DND-41 (cell line): Measurements from ENCODE around the gene PCGF3.

ENCODE experiments used
- ATAC-seq: fragments of 200-7000 bp; cut with Tn5 transposase; 3 replicates; pipeline ENCODE4 v1.9.1; 2021; ENCODE audit warnings: low read depth; ENCODE audit not compliant: insufficient read depth
- DNase-seq: peaks from one replicate; pipeline ENCODE4 v3.0.0-alpha.2; 2020
- H2AFZ ChIP-seq: 2 replicates; pipeline ENCODE4 v1.6.0; 2012; ENCODE audit warnings: low read depth, low read length
- H3K27ac ChIP-seq: 2 replicates; pipeline ENCODE4 v1.5.1; 2012; ENCODE audit warnings: low read length, inconsistent platforms
- H3K27me3 ChIP-seq: fragments of 200-600 bp; sonication (generic); 2 replicates; pipeline ENCODE4 v1.6.0; 2012; ENCODE audit warnings: low read length, mild to moderate bottlenecking, inconsistent platforms; ENCODE audit not compliant: insufficient read depth, poor library complexity
- H3K36me3 ChIP-seq: 2 replicates; pipeline ENCODE4 v1.5.1; 2012; ENCODE audit warnings: low read length, inconsistent platforms; ENCODE audit not compliant: insufficient read depth
- H3K4me1 ChIP-seq: 2 replicates; pipeline ENCODE4 v1.5.1; 2012; ENCODE audit warnings: mild to moderate bottlenecking, low read length; ENCODE audit not compliant: insufficient read depth
- H3K4me2 ChIP-seq: 2 replicates; pipeline ENCODE4 v1.6.0; 2012; ENCODE audit warnings: mild to moderate bottlenecking, moderate library complexity, low read length, inconsistent platforms; ENCODE audit not compliant: insufficient read depth
- H3K4me3 ChIP-seq, 2 experiments: fragments of 200-600 bp in 1 of 2; shearing (Covaris generic) in 1 of 2; 2 replicates each; pipeline ENCODE4 v1.5.1; 2012 to 2016; ENCODE audit warnings: inconsistent platforms in 2 of 2, low read length in 2 of 2, mild to moderate bottlenecking in 2 of 2, low read depth in 1 of 2, moderate library complexity in 1 of 2
- H3K79me2 ChIP-seq: 2 replicates; pipeline ENCODE4 v1.6.0; 2012; ENCODE audit warnings: low read length, inconsistent platforms; ENCODE audit not compliant: insufficient read depth
- H3K9ac ChIP-seq: 2 replicates; pipeline ENCODE4 v1.6.0; 2012; ENCODE audit warnings: low read depth, mild to moderate bottlenecking, inconsistent platforms, low read length, moderate library complexity
- H3K9me3 ChIP-seq: 2 replicates; pipeline ENCODE4 v1.5.1; 2012; ENCODE audit warnings: low read length, moderate library complexity, mild to moderate bottlenecking, inconsistent platforms; ENCODE audit not compliant: insufficient read depth, severe bottlenecking
- H4K20me1 ChIP-seq: 2 replicates; pipeline ENCODE4 v1.6.0; 2012; ENCODE audit warnings: low read length; ENCODE audit not compliant: insufficient read depth
- EZH2 ChIP-seq: IDR thresholded peaks from 3 replicates; pipeline ENCODE4 v1.6.1; 2012; ENCODE audit warnings: borderline replicate concordance, low read depth, mild to moderate bottlenecking, moderate library complexity, low read length, inconsistent platforms; ENCODE audit not compliant: severe bottlenecking
- TF ChIP-seq, protein P1 (sequence below): IDR thresholded peaks from 2 replicates; pipeline ENCODE4 v1.5.1; 2012; ENCODE audit warnings: borderline replicate concordance, low read length, moderate library complexity, mild to moderate bottlenecking; ENCODE audit not compliant: poor library complexity, severe bottlenecking; ENCODE audit errors: extremely low read depth

PCGF3 gene

DNA sequence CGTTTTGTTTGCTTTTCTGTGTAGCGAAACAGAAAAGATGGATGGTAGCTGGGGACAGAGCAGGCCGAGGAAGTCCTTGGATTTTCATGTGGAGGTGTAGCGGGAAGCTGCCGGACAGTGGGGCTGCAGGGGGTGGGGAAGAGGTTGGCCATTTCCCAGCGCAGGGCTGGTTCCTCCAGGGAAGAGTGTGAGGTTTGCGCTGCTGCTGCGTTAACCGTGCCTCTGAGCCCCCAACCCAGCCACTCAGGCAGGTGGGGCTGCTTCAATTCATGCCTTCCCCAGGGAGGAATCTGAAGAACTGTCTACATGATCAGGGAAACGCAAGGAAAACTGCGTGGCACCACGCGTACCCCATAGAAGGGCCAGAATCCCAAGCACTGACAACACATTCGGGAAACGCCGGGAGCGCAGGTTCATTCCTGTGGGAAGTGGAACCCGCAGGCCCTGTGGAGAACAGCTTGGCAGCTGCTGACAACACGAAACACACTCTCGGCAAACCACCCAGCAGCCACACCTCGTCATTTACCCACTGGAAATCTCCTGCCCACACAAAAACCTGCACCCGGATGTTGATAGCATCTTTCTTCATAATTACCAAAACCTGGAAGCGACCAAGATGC is 57.7 kb downstream of the PCGF3 start:
- no peak overlapping the region for H2AFZ ChIP-seq
- H3K9me3 ChIP-seq, result no peaks in the 10 kb centered on the region
- no peaks in the 10 kb centered on the region for H3K4me1 ChIP-seq
- DNase-seq (no peak), ATAC-seq (no peak)
- peaks cover 30% of the 10 kb centered on the region for H3K79me2 ChIP-seq
- no peak overlapping the region for H3K4me3 ChIP-seq
- H3K27ac ChIP-seq, result no peak overlapping the region
- H3K4me2 ChIP-seq, result no peak overlapping the region
- H4K20me1 ChIP-seq, result peaks cover 61% of the 10 kb centered on the region
- H3K36me3 ChIP-seq, result peaks cover 81% of the 10 kb centered on the region
- TF ChIP-seq, protein P1, sequence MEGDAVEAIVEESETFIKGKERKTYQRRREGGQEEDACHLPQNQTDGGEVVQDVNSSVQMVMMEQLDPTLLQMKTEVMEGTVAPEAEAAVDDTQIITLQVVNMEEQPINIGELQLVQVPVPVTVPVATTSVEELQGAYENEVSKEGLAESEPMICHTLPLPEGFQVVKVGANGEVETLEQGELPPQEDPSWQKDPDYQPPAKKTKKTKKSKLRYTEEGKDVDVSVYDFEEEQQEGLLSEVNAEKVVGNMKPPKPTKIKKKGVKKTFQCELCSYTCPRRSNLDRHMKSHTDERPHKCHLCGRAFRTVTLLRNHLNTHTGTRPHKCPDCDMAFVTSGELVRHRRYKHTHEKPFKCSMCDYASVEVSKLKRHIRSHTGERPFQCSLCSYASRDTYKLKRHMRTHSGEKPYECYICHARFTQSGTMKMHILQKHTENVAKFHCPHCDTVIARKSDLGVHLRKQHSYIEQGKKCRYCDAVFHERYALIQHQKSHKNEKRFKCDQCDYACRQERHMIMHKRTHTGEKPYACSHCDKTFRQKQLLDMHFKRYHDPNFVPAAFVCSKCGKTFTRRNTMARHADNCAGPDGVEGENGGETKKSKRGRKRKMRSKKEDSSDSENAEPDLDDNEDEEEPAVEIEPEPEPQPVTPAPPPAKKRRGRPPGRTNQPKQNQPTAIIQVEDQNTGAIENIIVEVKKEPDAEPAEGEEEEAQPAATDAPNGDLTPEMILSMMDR, result no peak
- no peak for TF ChIP-seq EZH2
- no peaks in the 10 kb centered on the region for H3K27me3 ChIP-seq
- H3K9ac ChIP-seq, result no peak overlapping the region

DNA sequence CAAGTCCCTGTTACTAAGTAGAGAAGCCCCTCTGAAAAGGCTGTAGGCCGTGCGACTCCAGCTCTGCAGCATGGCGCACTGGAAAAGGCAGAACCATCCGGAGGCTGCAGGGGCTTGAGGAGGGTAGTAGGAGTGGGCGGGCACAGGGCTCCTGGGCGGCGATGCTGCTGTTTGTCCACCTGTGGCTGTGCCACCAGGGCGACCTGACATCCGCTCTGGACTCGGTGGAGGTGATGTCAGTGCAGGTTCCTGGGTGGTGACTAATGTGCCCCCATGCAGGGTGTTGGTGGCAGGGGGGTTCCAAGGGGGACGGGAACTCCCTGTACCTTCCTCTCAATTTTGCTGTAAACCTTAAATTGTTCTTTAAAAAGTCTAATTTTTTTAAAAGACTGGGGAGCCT is 58.3 kb downstream of the PCGF3 start:
- Histone ChIP-seq H2AFZ (no peak overlapping the region), H3K79me2 (peaks cover 35% of the 10 kb centered on the region), H3K4me1 (no peaks in the 10 kb centered on the region), H3K36me3 (peaks cover 86% of the 10 kb centered on the region), H4K20me1 (peaks cover 64% of the 10 kb centered on the region), H3K9ac (no peak overlapping the region), H3K4me3 (no peak overlapping the region), H3K4me2 (no peak overlapping the region), H3K27me3 (no peaks in the 10 kb centered on the region), H3K27ac (no peak overlapping the region), H3K9me3 (no peaks in the 10 kb centered on the region)
- DNase-seq (no peak), ATAC-seq (0 out of 3 replicates have a peak, but pooled peaks have one; percentile 8)
- no peak for TF ChIP-seq EZH2
- TF ChIP-seq, protein P1, result no peak

DNA sequence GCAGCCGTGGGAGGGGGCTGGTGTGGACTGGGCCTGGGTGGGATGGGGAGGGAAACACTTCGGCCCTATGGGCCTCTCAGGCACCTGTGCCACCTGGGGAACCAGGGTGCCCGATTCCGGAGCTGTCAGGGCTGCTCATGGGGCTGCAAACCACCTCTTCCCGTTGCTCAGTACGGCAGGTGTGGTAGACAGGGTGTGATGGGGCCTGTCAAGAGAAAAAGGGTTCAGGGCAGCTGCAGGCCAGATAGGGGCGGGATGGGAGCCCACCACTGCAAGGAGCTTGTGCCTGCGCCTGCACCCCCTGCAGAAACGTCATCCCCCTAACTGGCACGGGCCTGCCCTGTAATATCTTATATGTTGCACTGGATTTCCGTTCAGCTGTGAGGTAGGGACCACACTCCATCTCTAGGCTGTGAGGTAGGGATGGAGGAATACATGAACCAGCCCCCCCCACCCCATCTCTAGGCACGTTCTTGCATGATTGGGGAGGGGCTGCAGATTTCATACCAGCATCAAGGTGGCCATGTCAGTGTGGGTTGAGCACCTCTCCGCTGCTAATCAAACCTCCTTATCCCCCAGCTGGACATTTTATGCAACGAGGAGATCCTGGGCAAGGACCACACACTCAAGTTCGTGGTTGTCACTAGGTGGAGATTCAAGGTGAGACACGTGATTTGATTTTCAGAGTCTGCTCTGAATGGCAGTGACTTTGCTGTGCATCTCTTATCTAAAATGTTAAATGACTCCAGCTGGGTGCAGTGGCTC is 59.0 kb downstream of the PCGF3 start:
- H3K27ac ChIP-seq, result no peak overlapping the region
- no peaks in the 10 kb centered on the region for H3K9me3 ChIP-seq
- no peaks in the 10 kb centered on the region for H3K4me1 ChIP-seq
- no peak overlapping the region for H3K9ac ChIP-seq
- H3K36me3 ChIP-seq, result peaks cover 92% of the 10 kb centered on the region
- no peak overlapping the region for H3K4me2 ChIP-seq
- DNase-seq, result no peak
- ATAC-seq, result peak; percentile 10; the same call in 1 of the 3 replicates
- peaks cover 41% of the 10 kb centered on the region for H3K79me2 ChIP-seq
- H3K4me3 ChIP-seq, result no peak overlapping the region
- TF ChIP-seq EZH2, result no peak
- TF ChIP-seq, protein P1, result no peak
- H3K27me3 ChIP-seq, result no peaks in the 10 kb centered on the region
- no peak overlapping the region for H2AFZ ChIP-seq
- H4K20me1 ChIP-seq, result peaks cover 71% of the 10 kb centered on the region
